GM23338 (cell line): ENCODE results near the gene CAMTA1. TPM values are rescaled to one million over a fixed set of nuclear protein-coding genes. Genes with fewer than 3 reads are reported as not detected.

Experiments used
- ATAC-seq: fragments of 200-7000 bp; cut with Tn5 transposase; 3 replicates; pipeline ENCODE4 v1.9.1; 2020
- DNase-seq: peaks from one replicate; pipeline ENCODE4 v3.0.0-alpha.2; 2015; ENCODE audit warnings: low spot score
- H2AFZ ChIP-seq: fragments of 200-600 bp; sonication (generic); 2 replicates; pipeline ENCODE4 v1.8.0; 2016; ENCODE audit warnings: antibody characterized with exemption, mild to moderate bottlenecking, moderate library complexity
- H3F3A ChIP-seq: fragments of 200-600 bp; sonication (generic); replicated peaks from 2 replicates; pipeline ENCODE4 v1.8.0; 2017; ENCODE audit warnings: antibody characterized with exemption, mixed run types, low read depth
- H3K27ac ChIP-seq: fragments of 200-600 bp; sonication (generic); 2 replicates; pipeline ENCODE4 v1.6.1; 2016; ENCODE audit warnings: low read depth
- H3K27me3 ChIP-seq: fragments of 200-600 bp; sonication (generic); 2 replicates; pipeline ENCODE4 v1.8.0; 2016; ENCODE audit warnings: mild to moderate bottlenecking, mixed run types, moderate library complexity; ENCODE audit not compliant: insufficient read depth
- H3K36me3 ChIP-seq: fragments of 200-600 bp; sonication (generic); 2 replicates; pipeline ENCODE4 v1.8.0; 2016; ENCODE audit warnings: mild to moderate bottlenecking; ENCODE audit not compliant: insufficient read depth
- H3K4me1 ChIP-seq: fragments of 200-600 bp; sonication (generic); 2 replicates; pipeline ENCODE4 v1.8.0; 2016; ENCODE audit warnings: mild to moderate bottlenecking, moderate library complexity; ENCODE audit not compliant: insufficient read depth
- H3K4me2 ChIP-seq: fragments of 200-600 bp; sonication (generic); 2 replicates; pipeline ENCODE4 v1.7.1; 2017; ENCODE audit warnings: mixed run types
- H3K4me3 ChIP-seq: fragments of 200-600 bp; sonication (generic); 2 replicates; pipeline ENCODE4 v1.6.1; 2016; ENCODE audit warnings: mixed run types
- H3K79me2 ChIP-seq: fragments of 200-600 bp; sonication (generic); replicated peaks from 2 replicates; pipeline ENCODE4 v1.8.0; 2017; ENCODE audit warnings: mild to moderate bottlenecking; ENCODE audit not compliant: insufficient read depth
- H3K9me2 ChIP-seq: fragments of 200-600 bp; sonication (generic); 2 replicates; pipeline ENCODE4 v1.8.0; 2017; ENCODE audit not compliant: insufficient read depth
- H4K20me1 ChIP-seq: fragments of 200-600 bp; sonication (generic); replicated peaks from 2 replicates; pipeline ENCODE4 v1.8.0; 2017; ENCODE audit warnings: mild to moderate bottlenecking; ENCODE audit not compliant: insufficient read depth
- H3K27ac Mint-ChIP-seq: 2 replicates; pipeline ENCODE4 v1.8.0; 2020; ENCODE audit warnings: inconsistent platforms, mild to moderate bottlenecking, moderate library complexity, mixed read lengths
- H3K27me3 Mint-ChIP-seq: 3 replicates; pipeline ENCODE4 v1.8.0; 2022; ENCODE audit warnings: low read depth, mild to moderate bottlenecking, moderate library complexity, mixed read lengths, inconsistent platforms; ENCODE audit not compliant: insufficient read depth, poor library complexity
- H3K36me3 Mint-ChIP-seq: 3 replicates; pipeline ENCODE4 v1.8.0; 2021; ENCODE audit warnings: low read depth, mild to moderate bottlenecking, inconsistent platforms, moderate library complexity, mixed read lengths
- H3K4me1 Mint-ChIP-seq: 3 replicates; pipeline ENCODE4 v1.8.0; 2020; ENCODE audit warnings: mild to moderate bottlenecking, inconsistent platforms, mixed read lengths
- H3K4me3 Mint-ChIP-seq: 3 replicates; pipeline ENCODE4 v1.8.0; 2021; ENCODE audit warnings: moderate library complexity, mild to moderate bottlenecking, inconsistent platforms, mixed read lengths
- H3K9me3 Mint-ChIP-seq: 3 replicates; pipeline ENCODE4 v1.8.0; 2020; ENCODE audit warnings: moderate library complexity, mild to moderate bottlenecking, inconsistent platforms, mixed read lengths
- CREB1 ChIP-seq: fragments of 250-450 bp; sonication (Bioruptor Pico); IDR thresholded peaks from 2 replicates; pipeline ENCODE4 v1.5.0; 2020; ENCODE audit warnings: low read depth, mild to moderate bottlenecking, moderate library complexity
- NANOG ChIP-seq: IDR thresholded peaks from 2 replicates; pipeline ENCODE4 v1.6.1; 2016; ENCODE audit warnings: antibody characterized with exemption, borderline replicate concordance
- STAT1 ChIP-seq: IDR thresholded peaks from one replicate; pipeline ENCODE4 v1.6.1; 2016; ENCODE audit warnings: antibody characterized with exemption; ENCODE audit not compliant: unreplicated experiment
- ZNF114 ChIP-seq: fragments of 250-450 bp; sonication (Bioruptor Pico); IDR thresholded peaks from 2 replicates; pipeline ENCODE4 v1.5.0; 2020; ENCODE audit warnings: mild to moderate bottlenecking, moderate library complexity
- polyA plus RNA-seq: library from polyadenylated mRNA; unstranded; fragments of >200 nt; fragmentation: Nextera tagmentation; extraction: Ambion mirVana; gene quantifications from 2 replicates; pipeline ENCODE4 v1.2.1, GENCODE V29; 2016
- total RNA-seq: library from RNA; depleted of rRNA; stranded (reverse); fragments of >200 nt; shearing (Covaris generic); gene quantifications from 2 replicates; pipeline ENCODE4 v1.2.3, GENCODE V29; 2014
- TF ChIP-seq, protein P1 (sequence below): IDR thresholded peaks from one replicate; pipeline ENCODE4 v1.6.1; 2018; ENCODE audit warnings: antibody characterized with exemption; ENCODE audit not compliant: unreplicated experiment
- TF ChIP-seq, protein P2 (sequence below): fragments of 250-450 bp; sonication (Bioruptor Pico); IDR thresholded peaks from 2 replicates; pipeline ENCODE4 v1.5.0; 2020; ENCODE audit warnings: mild to moderate bottlenecking, moderate library complexity
- TF ChIP-seq, protein P3 (sequence below): IDR thresholded peaks from 2 replicates; pipeline ENCODE4 v1.6.1; 2016; ENCODE audit warnings: antibody characterized with exemption
- TF ChIP-seq, protein P4 (sequence below), 2 experiments: fragments of 200-600 bp in 1 of 2; sonication (generic) in 1 of 2; conservative IDR thresholded peaks; 2 replicates each; pipeline versions ENCODE4 v1.5.1 to v1.6.1; 2016 to 2017; ENCODE audit warnings: antibody characterized with exemption in 2 of 2, low read depth in 2 of 2, mild to moderate bottlenecking in 2 of 2, moderate library complexity in 1 of 2

The CAMTA1 gene
- total and polyA plus RNA-seq, 2 experiments from 2014 or later = 115 to 519 TPM

DNA sequence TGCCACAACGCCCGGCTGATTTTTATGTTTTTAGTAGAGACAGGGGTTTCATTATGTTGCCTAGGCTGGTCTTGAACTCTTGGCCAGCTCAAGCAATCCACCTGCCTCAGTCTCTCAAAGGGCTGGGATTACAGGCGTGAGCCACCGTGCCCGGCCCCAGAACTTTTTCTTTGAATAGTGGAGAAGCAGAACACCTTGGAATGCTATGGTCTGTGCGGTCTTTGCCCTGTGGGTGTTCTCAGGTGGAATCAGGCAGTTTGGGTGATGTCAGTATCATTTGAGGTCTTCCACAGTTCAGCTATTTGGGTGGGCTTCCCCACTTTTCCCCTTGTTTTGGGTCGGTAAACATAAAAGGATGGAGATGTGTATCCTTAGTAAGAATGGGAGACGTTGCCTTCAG, 17.6 kb downstream of the CAMTA1 start:
- ATAC-seq (peak; percentile 41), DNase-seq (no peak)
- H4K20me1 ChIP-seq = peaks cover 62% of the 10 kb centered on the region
- peaks cover 12% of the 10 kb centered on the region for H3K4me1 ChIP-seq
- Mint-ChIP-seq H3K36me3 (no peaks in the 10 kb centered on the region), H3K4me1 (peaks cover 9% of the 10 kb centered on the region; the same call in 2 of the 3 replicates), H3K4me3 (no peak overlapping the region), H3K27ac (no peak overlapping the region), H3K27me3 (peaks cover 4% of the 10 kb centered on the region), H3K9me3 (no peaks in the 10 kb centered on the region)
- H3K4me3 ChIP-seq = no peak overlapping the region
- H3K27me3 ChIP-seq = no peaks in the 10 kb centered on the region
- H2AFZ ChIP-seq = no peak overlapping the region
- no peak overlapping the region for H3K4me2 ChIP-seq
- H3F3A ChIP-seq = no peaks in the 10 kb centered on the region
- TF ChIP-seq CREB1 (no peak), ZNF114 (CRISPR knock-in tag) (no peak), STAT1 (no peak), NANOG (no peak)
- TF ChIP-seq, protein P1, sequence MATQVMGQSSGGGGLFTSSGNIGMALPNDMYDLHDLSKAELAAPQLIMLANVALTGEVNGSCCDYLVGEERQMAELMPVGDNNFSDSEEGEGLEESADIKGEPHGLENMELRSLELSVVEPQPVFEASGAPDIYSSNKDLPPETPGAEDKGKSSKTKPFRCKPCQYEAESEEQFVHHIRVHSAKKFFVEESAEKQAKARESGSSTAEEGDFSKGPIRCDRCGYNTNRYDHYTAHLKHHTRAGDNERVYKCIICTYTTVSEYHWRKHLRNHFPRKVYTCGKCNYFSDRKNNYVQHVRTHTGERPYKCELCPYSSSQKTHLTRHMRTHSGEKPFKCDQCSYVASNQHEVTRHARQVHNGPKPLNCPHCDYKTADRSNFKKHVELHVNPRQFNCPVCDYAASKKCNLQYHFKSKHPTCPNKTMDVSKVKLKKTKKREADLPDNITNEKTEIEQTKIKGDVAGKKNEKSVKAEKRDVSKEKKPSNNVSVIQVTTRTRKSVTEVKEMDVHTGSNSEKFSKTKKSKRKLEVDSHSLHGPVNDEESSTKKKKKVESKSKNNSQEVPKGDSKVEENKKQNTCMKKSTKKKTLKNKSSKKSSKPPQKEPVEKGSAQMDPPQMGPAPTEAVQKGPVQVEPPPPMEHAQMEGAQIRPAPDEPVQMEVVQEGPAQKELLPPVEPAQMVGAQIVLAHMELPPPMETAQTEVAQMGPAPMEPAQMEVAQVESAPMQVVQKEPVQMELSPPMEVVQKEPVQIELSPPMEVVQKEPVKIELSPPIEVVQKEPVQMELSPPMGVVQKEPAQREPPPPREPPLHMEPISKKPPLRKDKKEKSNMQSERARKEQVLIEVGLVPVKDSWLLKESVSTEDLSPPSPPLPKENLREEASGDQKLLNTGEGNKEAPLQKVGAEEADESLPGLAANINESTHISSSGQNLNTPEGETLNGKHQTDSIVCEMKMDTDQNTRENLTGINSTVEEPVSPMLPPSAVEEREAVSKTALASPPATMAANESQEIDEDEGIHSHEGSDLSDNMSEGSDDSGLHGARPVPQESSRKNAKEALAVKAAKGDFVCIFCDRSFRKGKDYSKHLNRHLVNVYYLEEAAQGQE = no peak
- TF ChIP-seq, protein P2, sequence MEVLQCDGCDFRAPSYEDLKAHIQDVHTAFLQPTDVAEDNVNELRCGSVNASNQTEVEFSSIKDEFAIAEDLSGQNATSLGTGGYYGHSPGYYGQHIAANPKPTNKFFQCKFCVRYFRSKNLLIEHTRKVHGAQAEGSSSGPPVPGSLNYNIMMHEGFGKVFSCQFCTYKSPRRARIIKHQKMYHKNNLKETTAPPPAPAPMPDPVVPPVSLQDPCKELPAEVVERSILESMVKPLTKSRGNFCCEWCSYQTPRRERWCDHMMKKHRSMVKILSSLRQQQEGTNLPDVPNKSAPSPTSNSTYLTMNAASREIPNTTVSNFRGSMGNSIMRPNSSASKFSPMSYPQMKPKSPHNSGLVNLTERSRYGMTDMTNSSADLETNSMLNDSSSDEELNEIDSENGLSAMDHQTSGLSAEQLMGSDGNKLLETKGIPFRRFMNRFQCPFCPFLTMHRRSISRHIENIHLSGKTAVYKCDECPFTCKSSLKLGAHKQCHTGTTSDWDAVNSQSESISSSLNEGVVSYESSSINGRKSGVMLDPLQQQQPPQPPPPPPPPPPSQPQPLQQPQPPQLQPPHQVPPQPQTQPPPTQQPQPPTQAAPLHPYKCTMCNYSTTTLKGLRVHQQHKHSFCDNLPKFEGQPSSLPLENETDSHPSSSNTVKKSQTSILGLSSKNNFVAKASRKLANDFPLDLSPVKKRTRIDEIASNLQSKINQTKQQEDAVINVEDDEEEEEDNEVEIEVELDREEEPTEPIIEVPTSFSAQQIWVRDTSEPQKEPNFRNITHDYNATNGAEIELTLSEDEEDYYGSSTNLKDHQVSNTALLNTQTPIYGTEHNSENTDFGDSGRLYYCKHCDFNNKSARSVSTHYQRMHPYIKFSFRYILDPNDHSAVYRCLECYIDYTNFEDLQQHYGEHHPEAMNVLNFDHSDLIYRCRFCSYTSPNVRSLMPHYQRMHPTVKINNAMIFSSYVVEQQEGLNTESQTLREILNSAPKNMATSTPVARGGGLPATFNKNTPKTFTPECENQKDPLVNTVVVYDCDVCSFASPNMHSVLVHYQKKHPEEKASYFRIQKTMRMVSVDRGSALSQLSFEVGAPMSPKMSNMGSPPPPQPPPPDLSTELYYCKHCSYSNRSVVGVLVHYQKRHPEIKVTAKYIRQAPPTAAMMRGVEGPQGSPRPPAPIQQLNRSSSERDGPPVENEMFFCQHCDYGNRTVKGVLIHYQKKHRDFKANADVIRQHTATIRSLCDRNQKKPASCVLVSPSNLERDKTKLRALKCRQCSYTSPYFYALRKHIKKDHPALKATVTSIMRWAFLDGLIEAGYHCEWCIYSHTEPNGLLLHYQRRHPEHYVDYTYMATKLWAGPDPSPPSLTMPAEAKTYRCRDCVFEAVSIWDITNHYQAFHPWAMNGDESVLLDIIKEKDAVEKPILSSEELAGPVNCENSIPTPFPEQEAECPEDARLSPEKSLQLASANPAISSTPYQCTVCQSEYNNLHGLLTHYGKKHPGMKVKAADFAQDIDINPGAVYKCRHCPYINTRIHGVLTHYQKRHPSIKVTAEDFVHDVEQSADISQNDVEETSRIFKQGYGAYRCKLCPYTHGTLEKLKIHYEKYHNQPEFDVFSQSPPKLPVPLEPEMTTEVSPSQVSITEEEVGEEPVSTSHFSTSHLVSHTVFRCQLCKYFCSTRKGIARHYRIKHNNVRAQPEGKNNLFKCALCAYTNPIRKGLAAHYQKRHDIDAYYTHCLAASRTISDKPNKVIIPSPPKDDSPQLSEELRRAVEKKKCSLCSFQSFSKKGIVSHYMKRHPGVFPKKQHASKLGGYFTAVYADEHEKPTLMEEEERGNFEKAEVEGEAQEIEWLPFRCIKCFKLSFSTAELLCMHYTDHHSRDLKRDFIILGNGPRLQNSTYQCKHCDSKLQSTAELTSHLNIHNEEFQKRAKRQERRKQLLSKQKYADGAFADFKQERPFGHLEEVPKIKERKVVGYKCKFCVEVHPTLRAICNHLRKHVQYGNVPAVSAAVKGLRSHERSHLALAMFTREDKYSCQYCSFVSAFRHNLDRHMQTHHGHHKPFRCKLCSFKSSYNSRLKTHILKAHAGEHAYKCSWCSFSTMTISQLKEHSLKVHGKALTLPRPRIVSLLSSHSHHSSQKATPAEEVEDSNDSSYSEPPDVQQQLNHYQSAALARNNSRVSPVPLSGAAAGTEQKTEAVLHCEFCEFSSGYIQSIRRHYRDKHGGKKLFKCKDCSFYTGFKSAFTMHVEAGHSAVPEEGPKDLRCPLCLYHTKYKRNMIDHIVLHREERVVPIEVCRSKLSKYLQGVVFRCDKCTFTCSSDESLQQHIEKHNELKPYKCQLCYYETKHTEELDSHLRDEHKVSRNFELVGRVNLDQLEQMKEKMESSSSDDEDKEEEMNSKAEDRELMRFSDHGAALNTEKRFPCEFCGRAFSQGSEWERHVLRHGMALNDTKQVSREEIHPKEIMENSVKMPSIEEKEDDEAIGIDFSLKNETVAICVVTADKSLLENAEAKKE (CRISPR knock-in tag) = no peak
- TF ChIP-seq, protein P3, sequence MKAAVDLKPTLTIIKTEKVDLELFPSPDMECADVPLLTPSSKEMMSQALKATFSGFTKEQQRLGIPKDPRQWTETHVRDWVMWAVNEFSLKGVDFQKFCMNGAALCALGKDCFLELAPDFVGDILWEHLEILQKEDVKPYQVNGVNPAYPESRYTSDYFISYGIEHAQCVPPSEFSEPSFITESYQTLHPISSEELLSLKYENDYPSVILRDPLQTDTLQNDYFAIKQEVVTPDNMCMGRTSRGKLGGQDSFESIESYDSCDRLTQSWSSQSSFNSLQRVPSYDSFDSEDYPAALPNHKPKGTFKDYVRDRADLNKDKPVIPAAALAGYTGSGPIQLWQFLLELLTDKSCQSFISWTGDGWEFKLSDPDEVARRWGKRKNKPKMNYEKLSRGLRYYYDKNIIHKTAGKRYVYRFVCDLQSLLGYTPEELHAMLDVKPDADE = no peak
- TF ChIP-seq, protein P4, sequence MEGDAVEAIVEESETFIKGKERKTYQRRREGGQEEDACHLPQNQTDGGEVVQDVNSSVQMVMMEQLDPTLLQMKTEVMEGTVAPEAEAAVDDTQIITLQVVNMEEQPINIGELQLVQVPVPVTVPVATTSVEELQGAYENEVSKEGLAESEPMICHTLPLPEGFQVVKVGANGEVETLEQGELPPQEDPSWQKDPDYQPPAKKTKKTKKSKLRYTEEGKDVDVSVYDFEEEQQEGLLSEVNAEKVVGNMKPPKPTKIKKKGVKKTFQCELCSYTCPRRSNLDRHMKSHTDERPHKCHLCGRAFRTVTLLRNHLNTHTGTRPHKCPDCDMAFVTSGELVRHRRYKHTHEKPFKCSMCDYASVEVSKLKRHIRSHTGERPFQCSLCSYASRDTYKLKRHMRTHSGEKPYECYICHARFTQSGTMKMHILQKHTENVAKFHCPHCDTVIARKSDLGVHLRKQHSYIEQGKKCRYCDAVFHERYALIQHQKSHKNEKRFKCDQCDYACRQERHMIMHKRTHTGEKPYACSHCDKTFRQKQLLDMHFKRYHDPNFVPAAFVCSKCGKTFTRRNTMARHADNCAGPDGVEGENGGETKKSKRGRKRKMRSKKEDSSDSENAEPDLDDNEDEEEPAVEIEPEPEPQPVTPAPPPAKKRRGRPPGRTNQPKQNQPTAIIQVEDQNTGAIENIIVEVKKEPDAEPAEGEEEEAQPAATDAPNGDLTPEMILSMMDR (conservative IDR thresholded peaks at IDR 0.05; ENCODE audit: low read depth in 2 of 2) = no peak
- no peaks in the 10 kb centered on the region for H3K36me3 ChIP-seq
- H3K9me2 ChIP-seq = no peaks in the 10 kb centered on the region
- peak overlapping the region; percentile 55; the same call in 1 of the 2 replicates for H3K27ac ChIP-seq
- peaks cover 100% of the 10 kb centered on the region for H3K79me2 ChIP-seq
